Coronary artery (tissue), 2 donors: ENCODE measurements around the gene AMIGO2.

Experiments
- DNase-seq: peaks from one replicate; pipeline ENCODE4 v3.0.0-alpha.2; 2017; ENCODE audit warnings: low spot score
- H3K27ac ChIP-seq, 2 donors: fragments of 200-600 bp; sonication (generic); one replicate each; pipeline ENCODE4 v1.5.1; 2016 to 2019
- H3K4me3 ChIP-seq: fragments of 200-600 bp; sonication (generic); 2 replicates; pipeline ENCODE4 v1.5.1; 2016; ENCODE audit warnings: mild to moderate bottlenecking, moderate library complexity
- CTCF ChIP-seq: fragments of 200-600 bp; sonication (generic); IDR thresholded peaks from one replicate; pipeline ENCODE4 v1.5.1; 2019; ENCODE audit warnings: antibody characterized with exemption

AMIGO2 gene

GRCh38 chr12:47033789-47034555 lies 45.8 kb downstream of the AMIGO2 start:
- no peak for DNase-seq
- Histone ChIP-seq H3K27ac (no peak overlapping the region), H3K4me3 (no peak overlapping the region)
- no peak for TF ChIP-seq CTCF

GRCh38 chr12:47033081-47033480 lies 46.7 kb downstream of the AMIGO2 start:
- DNase-seq: peak; percentile 80

GRCh38 chr12:47032644-47033043 lies 47.1 kb downstream of the AMIGO2 start:
- peak overlapping the region; percentile 4 for H3K4me3 ChIP-seq
- no peak overlapping the region for H3K27ac ChIP-seq
- no peak for DNase-seq
- no peak for TF ChIP-seq CTCF

More at GRCh38 chr12:47033081-47033480, 46.7 kb downstream of the AMIGO2 start:
- no peak overlapping the region for H3K27ac ChIP-seq
- TF ChIP-seq CTCF: no peak
- peak overlapping the region; percentile 4 for H3K4me3 ChIP-seq

GRCh38 chr12:47029903-47030302 lies 49.9 kb downstream of the AMIGO2 start:
- no peak for TF ChIP-seq CTCF

GRCh38 chr12:47028981-47029708 lies 50.6 kb downstream of the AMIGO2 start:
- no peak for TF ChIP-seq CTCF
- no peak for DNase-seq
- no peak overlapping the region for H3K4me3 ChIP-seq
- H3K27ac ChIP-seq: no peak overlapping the region

More at GRCh38 chr12:47029903-47030302, 49.9 kb downstream of the AMIGO2 start:
- no peak for DNase-seq
- Histone ChIP-seq H3K4me3 (no peak overlapping the region), H3K27ac (no peak overlapping the region)

- Histone ChIP-seq H3K27ac (no peak overlapping the region), H3K4me3 (no peak overlapping the region)
- no peak for DNase-seq
- TF ChIP-seq CTCF: no peak
Measured at GRCh38 chr12:47028186-47028585, 51.6 kb downstream of the AMIGO2 start.
